ENCODE results near the gene GPR107.

Gene GPR107

DNA sequence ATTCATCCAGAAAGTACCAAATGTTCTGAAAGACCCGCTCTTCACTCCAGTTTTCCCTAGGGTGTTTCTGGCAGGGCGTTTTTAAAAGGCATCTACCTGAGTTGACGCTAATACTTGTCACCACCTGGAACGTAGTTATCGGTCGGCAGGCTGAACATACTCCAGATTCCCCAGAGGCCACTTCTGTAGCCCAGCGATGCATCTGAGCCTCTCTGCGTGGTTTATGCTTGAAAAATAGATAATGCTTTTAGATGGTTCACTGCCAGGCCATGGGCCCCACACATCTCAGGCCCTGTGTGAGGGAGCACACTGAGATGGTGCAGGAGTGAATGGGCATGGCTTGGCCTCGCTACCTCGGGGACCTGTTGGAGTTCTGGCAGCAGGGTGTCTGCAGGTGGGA is 85.5 kb downstream of the GPR107 start:
- no peak for DNase-seq

GRCh38 chr9:130140706-130141105 is 87.0 kb downstream of the GPR107 start:
- DNase-seq: no peak

- DNase-seq: no peak
These were observed 88.3 kb downstream of the GPR107 start for GRCh38 chr9:130142056-130142455.

GRCh38 chr9:130142641-130143040 is 88.9 kb downstream of the GPR107 start:
- no peak for DNase-seq

- no peak for DNase-seq
These were observed 89.7 kb downstream of the GPR107 start for GRCh38 chr9:130143279-130143893.

DNA sequence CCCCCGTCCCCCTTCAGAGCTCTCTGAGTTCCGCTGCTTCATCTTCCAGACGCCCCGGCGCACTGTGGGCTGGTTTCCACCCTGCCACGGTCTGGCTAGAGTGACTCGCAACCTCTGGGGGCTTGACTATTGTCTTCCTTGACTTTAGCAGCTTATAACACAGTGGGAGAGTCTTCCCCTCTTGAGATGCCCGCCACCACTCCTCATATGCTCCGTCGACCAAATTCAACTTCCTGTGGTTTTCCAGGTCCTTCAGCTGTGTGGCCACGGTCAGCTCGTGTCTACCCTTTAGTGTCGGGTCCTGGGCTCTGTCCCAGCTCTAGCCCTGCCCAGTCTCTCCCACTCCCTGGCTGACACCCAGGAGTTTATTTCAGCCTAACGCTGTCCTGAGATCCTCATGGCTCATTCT is 90.3 kb downstream of the GPR107 start:
- DNase-seq: no peak

- DNase-seq: no peak
These were observed 91.0 kb downstream of the GPR107 start for GRCh38 chr9:130144703-130145102.

- DNase-seq: no peak
These were observed 92.0 kb downstream of the GPR107 start for GRCh38 chr9:130145658-130146057.

GRCh38 chr9:130147198-130147597 is 93.5 kb downstream of the GPR107 start:
- DNase-seq: no peak

GRCh38 chr9:130147910-130148309 is 94.2 kb downstream of the GPR107 start:
- no peak for DNase-seq

- DNase-seq: no peak
These were observed 95.3 kb downstream of the GPR107 start for GRCh38 chr9:130149031-130149430.

- DNase-seq: no peak
These were observed 96.1 kb downstream of the GPR107 start for GRCh38 chr9:130149654-130150286.

DNA sequence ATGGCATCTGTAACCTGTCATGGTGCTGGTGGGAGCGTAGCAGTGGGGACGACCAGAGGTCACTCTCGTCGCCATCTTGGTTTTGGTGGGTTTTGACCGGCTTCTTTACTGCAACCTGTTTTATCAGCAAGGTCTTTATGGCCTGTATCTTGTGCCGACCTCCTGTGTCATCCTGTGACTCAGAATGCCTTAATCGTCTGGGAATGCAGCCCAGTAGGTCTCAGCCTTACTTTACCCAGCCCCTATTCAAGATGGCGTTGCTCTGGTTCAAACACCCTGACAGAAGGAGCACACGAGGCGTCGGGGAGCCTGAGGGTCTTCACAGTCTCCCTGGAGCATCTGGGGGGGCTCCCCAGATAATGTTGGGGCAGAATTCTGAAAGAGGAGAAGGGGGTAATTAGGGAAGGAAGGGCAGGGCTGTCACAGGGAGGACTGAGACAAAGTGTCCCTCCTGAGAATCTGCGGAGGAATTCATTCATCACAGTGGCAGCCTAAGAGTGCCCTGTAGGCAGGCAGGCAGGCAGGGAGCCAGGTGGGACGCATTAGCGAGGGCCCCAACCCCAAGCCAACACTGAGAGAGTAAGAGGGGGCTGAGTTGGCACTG is 97.2 kb downstream of the GPR107 start:
- no peak for DNase-seq

- no peak for DNase-seq
These were observed 101.1 kb downstream of the GPR107 start for GRCh38 chr9:130154816-130155215.

- DNase-seq: no peak
These were observed 101.9 kb downstream of the GPR107 start for GRCh38 chr9:130155647-130156046.

- DNase-seq: no peak
These were observed 103.0 kb downstream of the GPR107 start for GRCh38 chr9:130156672-130157071.

DNA sequence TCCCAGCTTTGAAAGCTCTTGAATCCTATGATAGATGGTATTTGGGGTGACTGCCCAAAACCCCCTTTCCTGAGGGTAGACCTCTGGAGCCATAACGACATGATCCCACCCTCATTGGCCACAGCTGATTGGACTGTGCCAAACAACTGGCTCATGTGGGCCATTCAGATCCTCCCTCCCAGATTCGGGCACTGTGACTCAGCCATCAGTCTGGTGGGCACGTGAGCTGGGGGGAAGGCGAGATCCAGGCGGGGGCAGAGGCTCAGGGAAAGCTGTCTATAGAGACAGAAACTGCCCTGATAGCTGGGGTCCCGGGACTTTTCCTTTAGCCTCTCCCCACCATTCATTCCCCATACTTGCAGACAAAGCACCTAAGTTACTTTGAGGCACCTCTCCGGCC is 103.4 kb downstream of the GPR107 start:
- no peak for DNase-seq

DNA sequence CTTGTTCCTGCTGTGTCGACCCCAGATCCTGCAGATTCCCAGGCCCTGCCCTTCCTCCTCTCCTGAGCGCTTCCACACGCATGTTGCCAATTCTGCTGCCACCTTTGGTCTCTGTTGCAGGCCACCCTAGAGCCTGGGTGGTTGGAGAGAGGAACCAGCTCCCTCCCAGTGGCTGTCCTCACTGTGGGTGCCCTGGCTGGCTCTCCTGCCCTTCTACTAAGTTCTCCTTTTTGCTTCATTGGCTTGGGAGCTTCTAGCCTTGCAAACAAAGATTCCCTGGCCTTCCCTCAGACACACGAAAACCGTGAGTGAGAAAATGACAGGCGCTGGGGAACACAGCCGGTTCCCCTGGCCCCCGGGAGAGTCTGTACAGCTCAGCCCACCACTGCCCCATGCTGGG is 104.3 kb downstream of the GPR107 start:
- DNase-seq: no peak

DNA sequence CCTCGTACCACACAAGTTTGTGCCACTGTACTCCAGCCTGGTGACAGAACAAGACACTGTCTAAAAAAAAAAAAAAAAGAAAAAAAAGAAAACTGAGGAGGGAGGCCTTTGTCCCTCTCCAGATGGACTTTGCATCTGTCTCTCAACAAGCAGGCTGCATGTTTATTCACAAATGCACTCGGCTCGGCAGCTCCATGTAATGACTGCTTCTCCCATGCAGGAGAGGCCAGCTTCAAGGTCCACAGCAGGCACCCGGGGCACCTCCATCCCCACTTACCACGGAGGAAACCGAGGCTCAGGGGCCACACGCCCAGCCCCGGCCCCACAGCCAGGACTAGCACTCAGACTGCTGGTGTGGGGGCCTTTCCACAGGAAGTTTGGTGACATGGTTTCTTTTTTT is 105.4 kb downstream of the GPR107 start:
- no peak for DNase-seq

GRCh38 chr9:130159915-130160670 is 106.4 kb downstream of the GPR107 start:
- no peak for DNase-seq

DNA sequence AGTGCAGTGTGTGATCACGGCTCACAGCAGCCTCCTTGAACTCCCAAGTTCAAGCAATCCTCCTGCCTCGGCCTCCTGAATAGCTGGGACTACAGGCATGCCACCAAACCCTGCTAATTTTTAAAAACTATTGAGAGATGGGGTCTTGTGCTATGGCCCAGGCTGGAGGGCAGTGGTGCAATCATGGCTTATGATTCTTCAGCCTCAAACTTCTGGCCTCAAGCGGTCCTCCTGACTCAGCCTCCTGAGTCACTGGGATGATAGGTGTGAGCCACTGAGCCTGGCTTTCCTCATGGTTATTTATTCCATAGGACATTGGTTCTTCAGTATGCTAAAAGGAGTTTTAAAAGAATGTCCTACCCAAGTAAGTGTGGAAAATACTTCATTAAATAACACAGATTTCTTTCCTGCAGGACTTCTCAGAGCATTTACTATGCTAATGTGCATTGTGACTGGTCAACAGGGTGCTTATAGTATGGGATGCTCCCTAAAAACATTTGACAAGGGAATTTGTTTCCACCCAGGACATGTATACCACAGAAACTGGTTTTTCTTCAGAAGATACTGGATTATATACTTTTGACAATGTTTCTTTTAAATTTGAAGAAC is 107.3 kb downstream of the GPR107 start:
- DNase-seq: no peak

GRCh38 chr9:130165579-130165978 is 111.9 kb downstream of the GPR107 start:
- DNase-seq: no peak

DNA sequence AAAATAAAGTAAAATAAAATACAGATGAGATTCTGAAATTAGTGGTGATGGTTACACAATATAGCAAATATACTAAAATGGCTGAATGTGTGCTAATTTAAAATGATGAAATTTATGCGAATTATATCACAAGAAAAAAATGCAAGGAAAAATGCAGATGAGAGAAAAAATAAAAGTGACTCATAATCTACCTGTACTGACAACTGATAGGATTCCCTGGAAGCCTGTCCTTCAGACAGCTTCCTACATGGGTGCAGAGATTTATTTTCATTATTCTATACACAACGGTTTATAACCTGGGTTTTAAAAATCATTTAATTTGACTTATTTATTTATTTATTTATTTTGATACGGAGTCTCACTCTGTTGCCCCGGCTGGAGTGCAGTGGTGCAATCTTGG is 112.7 kb downstream of the GPR107 start:
- DNase-seq: no peak

All from activated gamma-delta T cell treated with Interleukin-2 at 50 U/mL for 16 hours (primary cell).